Neuronal stem cell (in vitro differentiated cells): ENCODE measurements around the gene C1QTNF1.

ENCODE experiments used
- DNase-seq: peaks from one replicate; pipeline ENCODE4 v3.0.0-alpha.2; 2013; ENCODE audit warnings: low spot score
- H2AFZ ChIP-seq: one replicate; pipeline ENCODE4 v1.6.1; 2013; ENCODE audit warnings: mild to moderate bottlenecking, low read length, inconsistent platforms
- H2AK5ac ChIP-seq: 2 replicates; pipeline ENCODE4 v1.6.1; 2013; ENCODE audit warnings: low read depth, mild to moderate bottlenecking, inconsistent platforms, low read length, moderate library complexity, mixed read lengths
- H2BK120ac ChIP-seq: 2 replicates; pipeline ENCODE4 v1.6.1; 2013; ENCODE audit warnings: low read depth, mild to moderate bottlenecking, inconsistent platforms, low read length, moderate library complexity, mixed read lengths
- H2BK12ac ChIP-seq: one replicate; pipeline ENCODE4 v1.6.1; 2013; ENCODE audit warnings: low read length, inconsistent platforms
- H2BK15ac ChIP-seq: 2 replicates; pipeline ENCODE4 v1.6.1; 2013; ENCODE audit warnings: mild to moderate bottlenecking, low read length, inconsistent platforms, mixed read lengths
- H2BK5ac ChIP-seq: one replicate; pipeline ENCODE4 v1.6.1; 2013; ENCODE audit warnings: inconsistent platforms, mild to moderate bottlenecking, low read length, moderate library complexity
- H3K14ac ChIP-seq: one replicate; pipeline ENCODE4 v1.6.1; 2013; ENCODE audit warnings: low read length, inconsistent platforms
- H3K18ac ChIP-seq: 2 replicates; pipeline ENCODE4 v1.6.1; 2013; ENCODE audit warnings: low read length, inconsistent platforms
- H3K23ac ChIP-seq: 2 replicates; pipeline ENCODE4 v1.6.1; 2013; ENCODE audit warnings: low read depth, mild to moderate bottlenecking, mixed read lengths, low read length, inconsistent platforms; ENCODE audit not compliant: poor library complexity
- H3K27ac ChIP-seq: replicated peaks from 3 replicates; pipeline ENCODE4 v1.5.1; 2013; ENCODE audit warnings: low read length, inconsistent platforms
- H3K27me3 ChIP-seq, 3 experiments: 2 replicates each; pipeline ENCODE4 v1.6.1; 2013; ENCODE audit warnings: low read length in 3 of 3, mild to moderate bottlenecking in 2 of 3, inconsistent platforms in 1 of 3, low read depth in 1 of 3, mixed read lengths in 1 of 3, moderate library complexity in 1 of 3; ENCODE audit not compliant: control insufficient read depth in 3 of 3, insufficient read depth in 3 of 3
- H3K36me3 ChIP-seq, 2 donors: replicated peaks in 1 of 2; 2 replicates each; pipeline ENCODE4 v1.6.1; 2013; ENCODE audit warnings: low read length in 2 of 2; ENCODE audit not compliant: control insufficient read depth in 2 of 2, insufficient read depth in 2 of 2
- H3K4ac ChIP-seq: 2 replicates; pipeline ENCODE4 v1.6.1; 2013; ENCODE audit warnings: inconsistent platforms, mild to moderate bottlenecking, low read length, moderate library complexity
- H3K4me1 ChIP-seq, 2 donors: 1 replicate in 1 of 2; 2 replicates in 1 of 2; pipeline ENCODE4 v1.6.1; 2013; ENCODE audit warnings: low read length in 2 of 2, low read depth in 1 of 2; ENCODE audit not compliant: control insufficient read depth in 2 of 2, insufficient read depth in 1 of 2
- H3K4me2 ChIP-seq: one replicate; pipeline ENCODE4 v1.6.1; 2013; ENCODE audit warnings: mild to moderate bottlenecking, low read length, inconsistent platforms; ENCODE audit not compliant: insufficient read depth, poor library complexity, severe bottlenecking
- H3K4me3 ChIP-seq, 2 donors: 2 replicates each; pipeline ENCODE4 v1.5.1; 2013; ENCODE audit warnings: low read length in 2 of 2, mild to moderate bottlenecking in 2 of 2, inconsistent platforms in 1 of 2, moderate library complexity in 1 of 2
- H3K79me1 ChIP-seq: one replicate; pipeline ENCODE4 v1.6.1; 2013; ENCODE audit warnings: low read depth, mild to moderate bottlenecking, inconsistent platforms, low read length, moderate library complexity
- H3K9ac ChIP-seq: one replicate; pipeline ENCODE4 v1.6.1; 2013; ENCODE audit warnings: mild to moderate bottlenecking, low read depth, low read length, inconsistent platforms; ENCODE audit not compliant: poor library complexity
- H3K9me3 ChIP-seq, 2 donors: replicated peaks in 1 of 2; 2 replicates each; pipeline versions ENCODE3 to v1.6.1; 2013; ENCODE audit warnings: low read length in 2 of 2, mild to moderate bottlenecking in 2 of 2, inconsistent platforms in 1 of 2, low read depth in 1 of 2, mixed read lengths in 1 of 2, moderate library complexity in 1 of 2; ENCODE audit not compliant: control insufficient read depth in 2 of 2, insufficient read depth in 1 of 2
- H4K8ac ChIP-seq: one replicate; pipeline ENCODE4 v1.6.1; 2013; ENCODE audit warnings: low read depth, mild to moderate bottlenecking, inconsistent platforms, low read length, moderate library complexity
- H4K91ac ChIP-seq: one replicate; pipeline ENCODE4 v1.6.1; 2013; ENCODE audit warnings: low read length, low read depth, mild to moderate bottlenecking, inconsistent platforms; ENCODE audit not compliant: poor library complexity
- WGBS, 2 donors: extraction: QIAGEN DNeasy Blood & Tissue Kit; methylation state at CpG; one replicate each; pipeline ENCODE4 v1.1.7; 2013; ENCODE audit warnings: missing lambda C conversion rate in 2 of 2, mixed read lengths in 1 of 2; ENCODE audit not compliant: insufficient read length in 2 of 2, insufficient replicate concordance in 1 of 2; ENCODE audit errors: extremely low coverage in 2 of 2; 5-methylcytosine and 5-hydroxymethylcytosine counted together

Gene C1QTNF1

DNA sequence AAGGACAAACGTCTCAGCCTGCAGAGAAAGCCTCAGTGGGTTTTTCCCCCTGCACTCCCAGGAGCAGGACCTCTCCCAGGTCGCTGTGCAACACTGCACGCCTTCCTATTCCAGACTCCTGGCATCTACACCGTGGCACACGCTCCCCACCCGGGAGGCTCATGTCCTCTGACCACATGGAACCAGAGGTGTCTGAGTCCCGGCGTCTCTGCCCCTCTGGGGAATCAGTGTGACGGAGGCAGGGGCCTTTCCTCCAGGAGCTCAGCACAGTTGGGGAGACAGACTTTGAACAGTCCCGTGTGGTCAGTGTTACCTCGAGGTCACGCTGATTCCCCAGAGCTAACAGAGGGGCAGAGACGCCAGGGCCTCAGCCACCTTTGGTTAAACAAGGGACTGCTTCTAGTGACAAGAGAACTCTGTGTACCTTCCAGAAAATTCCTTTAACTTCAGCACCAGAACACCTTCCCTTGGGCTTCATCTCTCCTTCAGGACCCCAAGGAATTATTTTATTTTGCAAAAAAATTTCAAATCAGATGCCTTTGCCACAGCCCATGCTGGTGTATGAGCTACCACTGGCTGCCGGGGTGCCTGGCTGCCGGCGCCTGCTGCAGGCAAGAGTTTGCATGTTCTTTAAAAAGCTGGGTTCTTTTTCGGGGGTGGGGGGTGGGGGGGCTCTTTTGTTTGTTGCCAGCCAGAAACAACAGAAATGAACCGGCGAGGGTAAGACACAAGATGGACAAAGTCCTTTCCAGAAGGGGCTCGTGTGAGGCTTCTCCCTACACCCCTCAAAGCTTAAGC lies 21.0 kb upstream of the C1QTNF1 start:
- H3K18ac ChIP-seq = no peak overlapping the region
- WGBS, 2 donors = no CpG with 5 or more reads among the region's 20 CpGs
- peaks cover 28% of the 10 kb centered on the region for H3K79me1 ChIP-seq
- no peak overlapping the region for H3K4me2 ChIP-seq
- H3K14ac ChIP-seq = no peak overlapping the region
- H3K4ac ChIP-seq = no peak overlapping the region
- H2BK120ac ChIP-seq = no peak overlapping the region
- H2BK15ac ChIP-seq = no peak overlapping the region
- no peak overlapping the region for H2AK5ac ChIP-seq
- peaks cover 4 to 6% of the 10 kb centered on the region in 2 donors for H3K4me1 ChIP-seq
- H2BK12ac ChIP-seq = no peak overlapping the region
- no peaks in the 10 kb centered on the region for H3K9me3 ChIP-seq
- H2AFZ ChIP-seq = no peak overlapping the region
- no peak overlapping the region for H2BK5ac ChIP-seq
- DNase-seq = no peak
- H3K27ac ChIP-seq = no peak overlapping the region
- H3K36me3 ChIP-seq = peaks cover 5 to 39% of the 10 kb centered on the region in 2 donors
- H3K9ac ChIP-seq = no peak overlapping the region
- no peak overlapping the region for H3K23ac ChIP-seq
- H4K91ac ChIP-seq = no peak overlapping the region
- no peak overlapping the region for H4K8ac ChIP-seq
- no peak overlapping the region for H3K4me3 ChIP-seq
- no peaks in the 10 kb centered on the region for H3K27me3 ChIP-seq

DNA sequence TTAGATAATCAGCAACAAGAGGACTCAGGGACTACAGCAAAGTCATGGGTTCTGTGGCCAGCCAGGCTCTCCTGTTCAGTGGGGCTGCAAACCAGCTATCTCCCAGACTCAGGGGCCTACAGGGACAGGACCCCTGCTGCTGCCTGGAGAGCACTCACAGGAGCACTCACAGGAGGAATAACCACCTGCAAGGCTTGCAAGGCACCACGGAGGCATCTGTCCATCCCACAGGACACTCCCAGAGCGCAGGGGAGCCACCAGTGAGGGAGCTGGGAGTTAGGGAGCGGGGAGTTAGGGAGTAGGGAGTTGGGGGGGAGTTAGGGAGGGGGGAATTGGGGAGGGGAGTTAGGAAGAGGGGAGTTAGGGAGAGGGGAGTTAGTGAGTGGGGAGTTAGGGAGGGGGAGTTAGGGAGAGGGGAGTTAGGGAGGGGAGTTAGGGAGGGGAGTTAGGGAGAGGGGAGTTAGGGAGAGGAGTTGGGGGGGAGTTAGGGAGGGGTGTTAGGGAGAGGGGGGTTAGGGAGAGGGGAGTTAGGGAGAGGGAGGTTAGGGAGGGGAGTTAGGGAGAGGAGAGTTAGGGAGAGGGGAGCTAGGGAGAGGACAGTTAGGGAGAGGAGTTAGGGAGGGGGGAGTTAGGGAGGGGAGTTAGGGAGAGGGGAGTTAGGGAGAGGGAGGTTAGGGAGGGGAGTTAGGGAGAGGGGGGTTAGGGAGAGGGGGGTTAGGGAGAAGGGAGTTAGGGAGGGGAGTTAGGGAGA lies 20.1 kb upstream of the C1QTNF1 start:
- Histone ChIP-seq H3K9ac (peak overlapping the region; percentile 66), H3K4ac (peak overlapping the region; percentile 61)

DNA sequence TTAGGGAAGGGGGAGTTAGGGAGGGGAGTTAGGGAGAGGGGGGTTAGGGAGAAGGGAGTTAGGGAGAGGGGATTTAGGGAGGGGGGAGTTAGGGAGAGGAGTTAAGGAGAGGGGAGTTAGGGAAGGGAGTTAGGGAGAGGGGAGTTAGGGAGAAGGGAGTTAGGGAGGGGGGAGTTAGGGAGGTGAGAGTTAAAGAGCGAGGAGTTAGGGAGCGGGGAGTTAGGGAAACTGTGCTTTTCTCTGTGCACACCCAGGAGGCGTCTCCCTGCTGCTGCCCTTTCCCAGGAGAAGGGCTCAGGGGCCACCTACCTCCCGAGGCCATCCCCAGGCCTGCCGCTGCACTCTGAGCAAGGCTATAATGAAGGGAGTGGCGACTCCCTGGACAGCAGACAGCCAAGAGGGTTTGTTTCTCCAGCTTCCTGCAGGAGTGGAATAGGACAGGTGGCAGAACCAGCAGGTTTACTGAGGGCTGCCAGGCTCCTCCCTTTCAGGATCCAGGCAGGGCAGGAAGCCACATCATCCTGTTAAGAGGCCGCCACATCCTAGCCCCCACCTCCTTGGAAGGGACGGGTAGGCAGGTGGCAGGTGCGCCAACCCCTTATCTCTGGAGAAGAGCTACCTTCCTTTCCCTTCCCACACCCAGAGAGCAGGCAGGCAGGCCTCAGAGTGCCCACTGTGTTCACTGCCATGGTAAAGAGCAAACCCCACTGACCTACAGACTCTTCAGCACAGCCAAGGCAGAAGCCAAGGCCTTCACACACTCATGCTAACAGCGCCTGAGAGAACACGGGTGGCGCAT lies 18.7 kb upstream of the C1QTNF1 start:
- Histone ChIP-seq H4K8ac (no peak overlapping the region), H2AK5ac (no peak overlapping the region), H4K91ac (no peak overlapping the region), H3K4ac (no peak overlapping the region), H3K14ac (no peak overlapping the region), H3K4me3 (no peak overlapping the region), H3K27ac (no peak overlapping the region), H2BK120ac (no peak overlapping the region), H2BK15ac (no peak overlapping the region), H3K9me3 (no peaks in the 10 kb centered on the region), H3K79me1 (peaks cover 27% of the 10 kb centered on the region), H2BK12ac (no peak overlapping the region), H3K18ac (no peak overlapping the region), H2AFZ (no peak overlapping the region), H3K36me3 (peaks cover 2 to 23% of the 10 kb centered on the region in 2 donors), H2BK5ac (no peak overlapping the region), H3K9ac (peak overlapping the region; percentile 25), H3K4me2 (no peak overlapping the region), H3K4me1 (peaks cover 12 to 15% of the 10 kb centered on the region in 2 donors), H3K23ac (no peak overlapping the region), H3K27me3 (no peaks in the 10 kb centered on the region)
- DNase-seq = no peak
- WGBS, 2 donors = 100% methylated on average over 2 of the region's 12 CpGs; no CpG with 5 or more reads in 1 of the 2 donors

More for the DNA sequence above, 20.1 kb upstream of the C1QTNF1 start:
- Histone ChIP-seq H3K9me3 (no peaks in the 10 kb centered on the region), H2BK5ac (no peak overlapping the region), H3K27ac (no peak overlapping the region), H4K8ac (no peak overlapping the region), H3K36me3 (peaks cover 5 to 33% of the 10 kb centered on the region in 2 donors), H2BK120ac (no peak overlapping the region), H3K4me2 (no peak overlapping the region), H2BK15ac (no peak overlapping the region), H4K91ac (no peak overlapping the region), H3K4me3 (no peak overlapping the region), H3K79me1 (peaks cover 28% of the 10 kb centered on the region), H2AFZ (no peak overlapping the region), H2BK12ac (peak overlapping the region; percentile 85), H3K27me3 (no peaks in the 10 kb centered on the region), H3K4me1 (peaks cover 8 to 10% of the 10 kb centered on the region in 2 donors), H3K23ac (no peak overlapping the region), H2AK5ac (no peak overlapping the region), H3K18ac (no peak overlapping the region), H3K14ac (no peak overlapping the region)
- no peak for DNase-seq
- WGBS, 2 donors = 100% methylated on average over 1 of the region's 3 CpGs; no CpG with 5 or more reads in 1 of the 2 donors
